PFSK-1 (cell line): ENCODE results near the gene NAV3.
A peak's percentile ranks its signal among the peaks of the same experiment; 100 is the strongest.

Experiments
- POLR2AphosphoS5 ChIP-seq: IDR thresholded peaks from 2 replicates; pipeline ENCODE4 v1.6.1; 2012; ENCODE audit warnings: low read depth, mild to moderate bottlenecking, control low read depth, low read length, moderate library complexity
- TAF1 ChIP-seq: IDR thresholded peaks from 2 replicates; pipeline ENCODE4 v1.6.1; 2012; ENCODE audit warnings: low read length, control low read depth, borderline replicate concordance; ENCODE audit not compliant: insufficient read depth
- TF ChIP-seq, protein P1 (sequence below), 2 experiments: IDR thresholded peaks; 2 replicates each; pipeline versions ENCODE4 v1.6.1 to v1.8.0; 2011 to 2012; ENCODE audit warnings: low read depth in 2 of 2, low read length in 2 of 2, control low read depth in 1 of 2, inconsistent platforms in 1 of 2, mild to moderate bottlenecking in 1 of 2, moderate library complexity in 1 of 2; ENCODE audit not compliant: insufficient read depth in 1 of 2

DNA sequence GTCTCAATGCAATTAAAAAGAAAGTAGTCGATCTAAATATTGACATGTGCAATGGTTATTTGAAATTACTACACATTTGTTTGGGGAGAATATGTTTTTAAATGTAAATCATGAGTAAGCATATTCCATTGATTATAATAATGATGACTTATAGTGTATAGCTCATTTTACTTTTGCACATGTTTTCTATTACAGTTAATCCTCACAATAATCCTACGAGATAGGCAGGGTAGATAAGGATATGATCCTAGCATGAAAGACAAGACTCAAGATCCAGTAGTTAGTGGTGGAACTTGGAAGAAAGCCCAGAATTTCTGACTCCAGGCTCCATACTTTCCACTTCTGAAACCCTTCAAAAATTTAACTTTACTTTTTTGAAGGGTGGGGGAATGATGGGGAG lies 94.0 kb downstream of the NAV3 start:
- TF ChIP-seq, protein P1, sequence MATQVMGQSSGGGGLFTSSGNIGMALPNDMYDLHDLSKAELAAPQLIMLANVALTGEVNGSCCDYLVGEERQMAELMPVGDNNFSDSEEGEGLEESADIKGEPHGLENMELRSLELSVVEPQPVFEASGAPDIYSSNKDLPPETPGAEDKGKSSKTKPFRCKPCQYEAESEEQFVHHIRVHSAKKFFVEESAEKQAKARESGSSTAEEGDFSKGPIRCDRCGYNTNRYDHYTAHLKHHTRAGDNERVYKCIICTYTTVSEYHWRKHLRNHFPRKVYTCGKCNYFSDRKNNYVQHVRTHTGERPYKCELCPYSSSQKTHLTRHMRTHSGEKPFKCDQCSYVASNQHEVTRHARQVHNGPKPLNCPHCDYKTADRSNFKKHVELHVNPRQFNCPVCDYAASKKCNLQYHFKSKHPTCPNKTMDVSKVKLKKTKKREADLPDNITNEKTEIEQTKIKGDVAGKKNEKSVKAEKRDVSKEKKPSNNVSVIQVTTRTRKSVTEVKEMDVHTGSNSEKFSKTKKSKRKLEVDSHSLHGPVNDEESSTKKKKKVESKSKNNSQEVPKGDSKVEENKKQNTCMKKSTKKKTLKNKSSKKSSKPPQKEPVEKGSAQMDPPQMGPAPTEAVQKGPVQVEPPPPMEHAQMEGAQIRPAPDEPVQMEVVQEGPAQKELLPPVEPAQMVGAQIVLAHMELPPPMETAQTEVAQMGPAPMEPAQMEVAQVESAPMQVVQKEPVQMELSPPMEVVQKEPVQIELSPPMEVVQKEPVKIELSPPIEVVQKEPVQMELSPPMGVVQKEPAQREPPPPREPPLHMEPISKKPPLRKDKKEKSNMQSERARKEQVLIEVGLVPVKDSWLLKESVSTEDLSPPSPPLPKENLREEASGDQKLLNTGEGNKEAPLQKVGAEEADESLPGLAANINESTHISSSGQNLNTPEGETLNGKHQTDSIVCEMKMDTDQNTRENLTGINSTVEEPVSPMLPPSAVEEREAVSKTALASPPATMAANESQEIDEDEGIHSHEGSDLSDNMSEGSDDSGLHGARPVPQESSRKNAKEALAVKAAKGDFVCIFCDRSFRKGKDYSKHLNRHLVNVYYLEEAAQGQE (IDR thresholded peaks at IDR 0.05; ENCODE audit: insufficient read depth in 1 of 2, low read depth in 2 of 2, low read length in 2 of 2), result no peak
- TF ChIP-seq POLR2AphosphoS5, result peak; percentile 29; the same call in 1 of the 2 replicates
- TF ChIP-seq TAF1, result peak; percentile 73; the same call in 1 of the 2 replicates
